Measurements from ENCODE around the gene GAL3ST2.
"Not testable (repeated sequence)": the region's sequence is repeated elsewhere in the genome, so short reads cannot be mapped to it uniquely, and the experiment has no call there.

Gene GAL3ST2

GRCh38 chr2:241796209-241796608 lies 19.6 kb downstream of the GAL3ST2 start:
- DNase-seq = no peak

DNA sequence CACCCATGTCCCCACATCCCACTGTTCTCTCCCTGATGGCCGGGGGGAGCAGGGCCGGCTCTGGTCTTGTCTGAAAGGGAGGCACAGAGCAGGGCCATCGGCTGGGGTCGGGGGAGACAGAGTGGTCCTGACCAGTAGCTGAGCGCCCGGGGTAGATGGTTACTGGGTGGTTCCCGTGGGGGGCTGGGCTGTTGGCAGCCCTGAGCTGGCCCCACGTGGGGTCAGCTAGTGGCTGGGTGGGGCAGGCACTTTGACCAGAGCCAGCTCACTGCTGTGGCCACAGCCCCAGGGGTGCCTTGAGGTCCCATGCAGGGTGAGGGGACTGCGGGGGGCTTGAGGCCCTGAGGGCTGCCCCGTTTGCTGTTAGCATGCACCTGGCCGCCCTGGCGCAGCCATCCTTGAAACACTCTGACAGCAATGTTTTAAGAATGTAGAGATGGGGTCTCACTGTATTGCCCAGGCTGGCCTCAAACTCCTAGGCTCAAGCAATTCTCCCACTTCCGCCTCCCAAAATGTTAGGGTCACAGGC lies 20.1 kb downstream of the GAL3ST2 start:
- DNase-seq = no peak

- no peak for DNase-seq
Observed at GRCh38 chr2:241797441-241798080, 20.9 kb downstream of the GAL3ST2 start.

GRCh38 chr2:241798081-241798630 lies 21.5 kb downstream of the GAL3ST2 start:
- no peak for DNase-seq

DNA sequence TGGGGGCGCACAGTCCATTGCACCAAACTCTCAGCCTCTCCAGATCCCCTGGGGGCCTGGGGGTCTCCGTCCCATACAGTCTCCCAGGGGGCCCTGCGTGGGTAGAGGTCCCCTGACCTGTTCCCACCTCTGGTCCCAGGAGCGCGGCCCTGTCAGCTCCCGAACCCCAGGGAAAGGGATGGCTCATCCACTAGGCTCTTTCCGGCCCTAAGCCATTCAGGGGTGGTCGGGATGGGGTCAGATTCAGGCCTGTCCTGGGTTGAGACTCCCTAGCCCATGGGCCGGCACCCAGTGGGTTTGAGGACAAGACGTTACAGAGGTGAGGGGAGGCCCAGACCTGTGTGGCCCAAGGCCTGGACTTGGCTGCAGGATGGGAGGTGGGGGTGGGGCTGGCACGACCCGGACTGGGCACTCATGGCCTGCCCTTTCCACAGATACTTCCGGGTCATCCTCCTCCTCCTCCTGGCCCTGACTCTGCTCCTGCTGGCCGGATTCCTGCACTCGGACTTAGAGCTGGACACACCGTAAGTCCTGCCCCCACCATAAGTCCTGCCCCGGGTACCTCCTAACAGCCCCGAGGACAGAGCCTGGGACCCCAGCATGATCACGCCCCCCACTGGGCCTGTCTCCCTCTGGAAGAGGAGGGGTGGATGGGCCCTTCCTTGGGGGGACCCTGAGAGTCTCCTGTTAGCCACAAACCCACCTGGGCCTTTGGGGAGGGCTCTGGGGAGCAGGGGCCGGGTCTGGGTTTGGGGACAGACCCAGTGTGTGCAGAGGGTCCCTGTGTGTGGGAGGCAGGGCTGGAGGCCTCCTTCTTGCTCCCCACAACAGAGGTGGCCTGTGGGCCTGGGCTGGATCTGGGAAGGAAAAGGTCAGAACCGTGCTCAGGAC lies 22.3 kb downstream of the GAL3ST2 start:
- no peak for DNase-seq

GRCh38 chr2:241799522-241800197 lies 23.0 kb downstream of the GAL3ST2 start:
- no peak for DNase-seq

GRCh38 chr2:241800198-241800903 lies 23.7 kb downstream of the GAL3ST2 start:
- DNase-seq = not testable (repeated sequence)

GRCh38 chr2:241801611-241802420 lies 25.2 kb downstream of the GAL3ST2 start:
- DNase-seq = no peak

DNA sequence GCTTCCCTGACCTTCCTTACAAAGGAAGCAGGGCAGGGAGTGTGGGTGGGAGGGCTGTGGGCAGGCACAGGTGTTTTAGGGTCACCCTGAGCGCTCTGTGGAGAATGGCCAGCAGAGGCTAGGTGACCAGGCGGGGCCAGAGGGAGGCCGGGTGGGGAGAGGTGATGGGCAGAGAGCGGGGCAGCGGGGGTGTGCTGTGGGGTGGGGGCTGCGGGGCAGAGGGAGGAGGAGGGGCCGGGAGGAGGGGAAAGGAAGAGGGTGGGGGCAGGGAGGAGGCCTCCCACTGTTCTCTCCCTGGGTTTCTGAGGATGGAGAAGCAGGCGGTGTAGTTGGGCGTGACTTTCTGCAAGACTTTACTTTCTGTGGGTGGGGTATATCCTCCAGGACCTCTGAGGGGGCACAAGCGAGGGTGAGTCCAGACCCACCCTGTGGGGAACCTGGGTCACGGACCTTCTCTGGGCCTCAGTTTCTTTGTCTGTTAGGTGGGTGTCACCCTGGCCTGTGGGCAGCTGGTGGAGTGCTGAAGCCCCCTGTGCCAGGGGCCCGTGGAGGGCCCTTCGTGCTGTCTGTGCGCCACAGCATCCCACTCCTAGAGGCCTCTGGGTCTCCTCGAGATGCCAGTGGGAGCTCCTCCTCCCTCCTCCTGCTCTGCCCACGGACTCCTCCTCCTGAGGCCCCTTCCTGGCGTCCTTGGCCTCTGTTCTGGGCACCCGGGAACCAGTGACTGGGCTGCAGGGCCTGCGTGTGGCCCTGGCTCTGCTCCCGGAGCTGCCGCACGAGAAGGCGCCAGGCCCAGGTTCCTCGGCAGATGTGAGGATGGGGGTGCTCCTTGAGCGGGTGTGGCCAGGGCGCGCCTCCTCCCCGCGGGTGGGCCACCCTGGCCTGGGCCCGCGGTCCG lies 26.0 kb downstream of the GAL3ST2 start:
- DNase-seq = no peak

- DNase-seq = no peak
Observed at GRCh38 chr2:241803387-241804325, 27.0 kb downstream of the GAL3ST2 start.

GRCh38 chr2:241804326-241805229 lies 28.0 kb downstream of the GAL3ST2 start:
- DNase-seq = no peak

- not testable (repeated sequence) for DNase-seq
Observed at GRCh38 chr2:241806217-241806616, 29.6 kb downstream of the GAL3ST2 start.

GRCh38 chr2:241808051-241808720 lies 31.6 kb downstream of the GAL3ST2 start:
- DNase-seq = no peak

DNA sequence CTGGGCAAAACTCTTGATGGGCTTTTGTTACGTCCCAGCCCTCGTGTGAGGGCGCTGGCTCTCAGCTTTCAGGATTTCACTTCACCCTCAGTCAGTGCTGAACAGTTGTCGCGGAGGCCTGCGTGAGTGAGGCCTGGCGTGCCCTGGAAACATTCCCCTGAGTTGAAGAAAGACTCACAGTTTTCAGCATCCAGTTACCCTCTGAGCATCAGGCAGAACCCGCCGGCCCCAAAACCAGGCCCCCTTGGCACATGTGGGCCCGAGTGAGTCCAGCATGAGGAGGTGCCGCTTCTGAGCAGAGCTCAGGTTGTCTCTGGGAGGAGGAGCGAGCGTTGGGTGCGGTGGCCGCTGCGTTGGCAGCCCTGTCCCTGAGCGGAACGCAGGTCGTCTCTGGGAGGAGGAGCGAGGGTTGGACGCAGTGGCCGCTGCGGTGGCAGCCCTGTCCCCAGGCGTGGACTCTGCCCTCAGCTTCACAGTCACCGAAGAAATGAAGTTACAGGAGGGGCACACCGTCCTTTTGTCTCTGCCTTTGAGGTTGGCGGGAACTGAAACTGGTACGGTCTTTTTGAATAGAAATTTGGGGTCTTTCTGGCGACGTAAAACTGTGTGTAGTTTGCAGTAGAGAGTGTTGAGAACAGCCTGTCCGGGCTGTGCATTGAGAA lies 32.2 kb downstream of the GAL3ST2 start, which contains the start of gene NEU4:
Gene NEU4, plus strand, starts transcription at position 473 of the 662 bp plus-strand sequence. CDS start 5,292 bp downstream, outside the sequence.
- no peak for DNase-seq

DNA sequence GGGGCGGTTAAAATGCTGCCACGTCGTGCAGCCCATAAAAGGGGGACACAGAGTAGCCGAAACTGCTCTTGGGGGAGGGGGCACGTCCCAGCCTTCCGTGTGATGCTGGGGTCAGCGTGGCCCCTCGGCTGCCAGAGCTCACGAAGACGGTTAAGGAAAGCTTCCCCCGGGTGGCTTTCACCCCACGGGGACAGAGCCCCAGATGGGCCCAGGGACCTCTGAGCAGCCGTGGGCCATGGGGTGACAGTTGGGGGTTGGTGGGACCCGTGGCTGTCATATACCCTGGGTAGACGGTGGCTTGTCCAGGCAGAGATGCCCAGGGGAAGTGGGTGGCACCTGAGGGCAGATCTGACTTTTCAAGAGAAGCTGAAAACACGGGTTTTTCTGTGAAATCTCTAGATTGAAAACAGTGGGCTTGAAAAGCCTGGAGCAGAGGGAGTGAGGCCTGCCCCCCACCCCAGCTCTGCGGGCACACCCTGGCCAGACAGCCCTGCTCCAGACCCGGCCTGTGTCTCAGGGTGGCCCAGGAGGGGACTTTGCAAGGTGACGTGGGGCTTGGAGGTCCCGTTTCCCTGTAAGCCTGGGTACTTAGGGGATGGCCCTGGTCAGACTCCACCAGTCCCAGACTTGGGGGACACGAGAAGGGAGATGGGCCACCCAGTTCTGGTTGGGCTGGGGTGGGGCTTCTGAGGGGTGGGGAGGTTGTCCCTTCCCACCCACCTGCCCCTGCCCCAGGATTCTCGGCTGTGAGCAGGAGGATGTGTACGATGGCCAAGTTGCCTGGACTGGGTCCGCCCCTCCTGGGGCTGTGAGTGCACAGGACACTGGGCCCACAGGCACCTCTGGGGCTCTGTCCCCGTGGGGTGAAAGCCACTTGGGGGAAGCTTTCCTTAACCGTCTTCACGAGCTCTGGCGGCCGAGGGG lies 33.0 kb downstream of the GAL3ST2 start:
- no peak for DNase-seq

Measured in NCI-H2107 (cell line).